TTC549 (cell line): Measurements from ENCODE around the gene NTRK3.

Experiments used
- FAIRE-seq: peaks from 2 replicates; lab custom pipeline; 2012; peaks lifted over from hg19 to GRCh38; lab: Jason Lieb, UNC

Gene NTRK3

DNA sequence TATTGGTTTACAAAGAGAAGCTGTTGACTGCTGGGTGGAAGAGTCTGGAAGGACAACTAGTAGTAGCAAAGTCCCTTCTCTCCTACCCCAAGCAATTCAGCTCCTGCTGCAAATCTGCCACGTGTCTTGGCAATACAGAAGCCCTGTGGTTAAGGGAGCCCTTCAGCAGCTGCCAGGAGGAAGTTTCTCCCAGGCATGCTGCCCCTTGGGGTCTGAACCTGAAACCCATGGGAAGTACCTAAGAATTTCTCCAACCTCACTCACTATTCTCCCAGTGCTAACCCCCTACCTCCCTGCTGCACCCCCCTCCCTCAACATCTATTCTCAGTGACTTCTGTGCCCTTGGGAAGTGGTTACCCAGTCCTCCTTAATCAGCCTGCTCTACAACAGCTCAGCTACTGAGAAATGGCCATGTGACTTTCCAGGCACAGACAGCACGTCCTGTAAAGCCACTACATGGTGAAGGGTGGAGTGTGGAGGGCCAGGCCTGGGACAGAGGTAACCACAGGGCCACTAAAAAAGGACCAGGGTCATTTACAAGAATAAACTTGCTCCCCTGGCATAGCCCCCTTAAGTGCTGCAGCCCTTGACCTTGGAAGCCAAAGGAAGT, 316.6 kb downstream of the NTRK3 start:
- no peak for FAIRE-seq

GRCh38 chr15:87938031-87938430, 318.5 kb downstream of the NTRK3 start:
- no peak for FAIRE-seq

- FAIRE-seq, result no peak
These were observed 321.0 kb downstream of the NTRK3 start for GRCh38 chr15:87935583-87935982.

GRCh38 chr15:87931584-87931983, 325.0 kb downstream of the NTRK3 start:
- FAIRE-seq, result no peak

DNA sequence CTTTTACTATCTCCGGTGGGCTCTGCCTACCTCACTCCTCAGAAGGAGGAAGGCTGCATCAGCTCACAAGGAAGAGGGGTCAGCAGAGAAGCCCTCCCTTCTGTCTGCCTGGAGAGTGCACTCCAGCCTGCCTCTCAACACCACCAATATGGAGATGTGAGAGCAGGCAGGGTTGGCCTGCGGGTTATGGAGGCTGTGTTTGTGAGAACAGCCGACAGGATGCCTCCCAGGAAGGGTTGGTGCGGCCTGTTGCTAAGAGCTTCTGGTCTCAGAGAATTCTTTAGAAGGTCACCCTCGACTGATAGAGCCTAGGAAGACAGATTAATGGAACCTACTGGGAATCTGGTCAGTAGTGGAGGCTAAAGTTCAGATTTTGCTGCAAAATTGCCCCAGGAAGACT, 326.1 kb downstream of the NTRK3 start:
- no peak for FAIRE-seq

DNA sequence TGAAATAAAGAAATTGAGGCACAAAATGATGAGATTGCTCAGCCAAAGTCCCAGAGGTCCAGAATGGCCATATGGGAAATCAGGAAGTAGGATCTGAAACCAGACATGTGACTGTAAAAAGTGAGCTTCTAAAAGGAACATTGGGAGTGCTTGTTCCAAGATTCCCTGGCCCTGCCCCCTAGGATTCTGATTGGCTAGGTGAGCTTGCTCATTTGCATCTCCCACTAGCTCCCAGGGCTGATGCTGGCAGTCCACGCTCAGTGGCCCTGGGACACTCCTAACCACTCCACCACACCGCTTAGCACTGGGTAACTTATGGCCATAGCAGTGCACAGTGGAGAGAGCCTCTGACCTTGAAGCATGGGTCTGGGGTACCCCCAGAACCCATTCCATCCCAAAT, 326.7 kb downstream of the NTRK3 start:
- no peak for FAIRE-seq

DNA sequence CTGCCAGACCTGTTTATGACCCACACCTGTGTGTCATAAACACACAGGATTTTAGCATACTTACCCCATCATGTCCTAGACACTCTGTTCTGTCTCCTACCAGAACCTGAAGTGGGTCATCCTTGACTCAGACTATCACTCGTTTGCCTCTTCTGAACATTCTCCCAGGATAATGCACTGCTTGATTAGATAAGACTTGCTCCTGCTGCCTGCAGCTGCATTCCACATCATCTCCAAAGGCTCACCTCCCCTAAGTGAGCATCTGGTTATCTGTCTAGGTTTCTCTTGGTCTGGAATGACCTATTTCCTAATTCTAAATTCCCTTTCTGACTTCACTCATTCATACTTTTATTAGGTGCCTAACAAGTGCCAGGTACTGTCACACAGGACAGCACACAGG, 332.1 kb downstream of the NTRK3 start:
- FAIRE-seq, result no peak

DNA sequence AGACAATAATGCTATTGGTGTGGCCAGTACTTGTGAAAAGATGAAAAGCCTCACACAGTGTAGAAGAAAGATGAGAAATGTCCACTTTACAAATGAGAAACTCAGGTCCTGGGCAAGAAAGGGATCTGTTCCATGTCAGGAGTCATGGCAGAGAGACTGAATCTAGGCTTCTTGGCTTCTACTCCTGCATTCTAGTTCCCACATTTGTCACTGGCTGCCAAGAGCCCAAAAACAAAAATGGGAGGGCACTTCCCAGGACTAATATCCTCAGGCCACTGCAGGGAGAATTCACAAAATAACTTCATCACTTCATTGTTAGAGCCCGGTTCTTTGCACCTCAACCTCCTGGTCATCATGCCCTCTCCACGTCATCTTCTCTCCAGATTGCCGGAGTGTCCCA, 337.5 kb downstream of the NTRK3 start:
- FAIRE-seq, result no peak

DNA sequence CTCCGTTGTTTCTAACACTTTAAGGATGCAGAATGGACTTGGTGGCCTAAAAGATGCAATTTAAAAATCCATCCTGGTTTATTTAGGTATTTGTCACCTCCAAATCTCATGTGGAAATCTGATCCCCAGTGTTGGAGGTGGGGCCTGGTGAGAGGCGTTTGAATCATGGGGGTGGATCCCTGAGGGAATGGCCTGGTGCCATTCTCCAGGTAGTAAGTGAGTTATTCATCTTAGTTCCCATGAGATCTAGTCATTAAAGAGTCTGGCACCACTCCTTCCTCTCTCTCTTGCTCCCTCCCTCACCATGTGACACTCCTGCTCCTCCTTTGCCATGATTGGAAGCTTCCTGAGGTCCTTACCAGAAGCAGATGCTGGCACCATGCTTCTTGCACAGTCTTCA, 339.1 kb downstream of the NTRK3 start:
- no peak for FAIRE-seq

GRCh38 chr15:87916208-87916607, 340.3 kb downstream of the NTRK3 start:
- FAIRE-seq, result no peak

DNA sequence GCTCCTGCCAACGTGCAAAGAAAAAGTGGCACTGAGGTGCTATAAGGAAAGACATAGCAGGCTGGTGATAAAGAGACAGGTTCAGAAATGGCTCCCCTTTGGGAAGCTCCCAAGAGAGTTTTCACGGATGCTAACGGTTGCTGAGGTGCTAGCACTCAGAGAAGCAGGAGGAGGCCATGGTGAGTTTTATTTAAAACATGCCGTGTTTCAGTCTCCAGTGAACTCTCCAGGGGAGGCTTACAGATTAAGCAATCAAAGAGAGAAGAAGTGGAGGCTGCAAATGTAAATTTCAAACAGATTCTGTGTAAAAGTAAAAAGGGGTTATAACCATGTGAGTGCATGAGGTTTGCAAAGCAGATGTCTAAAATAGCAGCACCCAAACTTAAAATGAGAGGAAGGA, 346.2 kb downstream of the NTRK3 start:
- no peak for FAIRE-seq

GRCh38 chr15:87907676-87908446, 348.7 kb downstream of the NTRK3 start:
- FAIRE-seq, result no peak

GRCh38 chr15:87906444-87906843, 350.1 kb downstream of the NTRK3 start:
- no peak for FAIRE-seq

- no peak for FAIRE-seq
These were observed 353.6 kb downstream of the NTRK3 start for GRCh38 chr15:87902772-87903426.

- FAIRE-seq, result no peak
These were observed 354.4 kb downstream of the NTRK3 start for GRCh38 chr15:87901926-87902690.

- no peak for FAIRE-seq
These were observed 355.5 kb downstream of the NTRK3 start for GRCh38 chr15:87901008-87901407.

DNA sequence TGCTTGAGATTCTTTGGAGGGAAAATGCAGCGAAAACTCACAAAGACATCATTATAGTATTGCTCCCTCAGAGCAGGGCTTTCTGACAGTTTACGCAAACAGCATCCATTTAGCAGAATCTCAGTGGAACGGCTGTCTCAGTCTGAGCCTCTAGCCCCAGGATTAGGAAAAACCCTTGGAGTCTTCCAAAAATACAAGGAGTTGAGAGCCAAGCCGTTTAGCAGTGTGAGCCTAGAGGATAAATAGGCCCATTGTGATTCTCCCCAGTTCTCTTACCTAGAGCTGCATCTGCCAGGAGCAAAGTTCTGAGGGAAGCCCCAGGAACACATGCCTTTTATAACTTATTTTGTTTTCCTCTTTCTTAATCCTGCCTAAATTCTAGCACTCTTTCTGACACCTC, 359.6 kb downstream of the NTRK3 start:
- no peak for FAIRE-seq

DNA sequence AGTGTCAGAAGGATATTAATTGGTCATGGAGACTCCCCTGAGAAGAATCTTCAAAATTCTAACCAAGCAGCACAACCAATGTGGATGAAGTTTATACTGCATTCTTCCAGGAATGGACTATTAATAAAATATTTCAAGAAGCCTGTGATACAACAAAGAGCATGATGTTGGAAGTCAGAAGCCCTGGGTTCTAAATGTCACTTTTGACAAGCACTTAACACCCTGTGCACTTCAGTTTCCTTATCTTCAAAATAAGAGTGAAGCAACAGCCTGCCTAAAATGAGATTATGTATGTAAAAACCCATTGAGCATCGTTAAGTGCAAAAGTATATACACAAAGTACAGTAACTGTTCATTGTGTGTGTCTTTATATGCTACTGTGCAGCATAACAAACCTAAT, 369.4 kb downstream of the NTRK3 start:
- no peak for FAIRE-seq

GRCh38 chr15:87881026-87881425, 375.5 kb downstream of the NTRK3 start:
- no peak for FAIRE-seq

DNA sequence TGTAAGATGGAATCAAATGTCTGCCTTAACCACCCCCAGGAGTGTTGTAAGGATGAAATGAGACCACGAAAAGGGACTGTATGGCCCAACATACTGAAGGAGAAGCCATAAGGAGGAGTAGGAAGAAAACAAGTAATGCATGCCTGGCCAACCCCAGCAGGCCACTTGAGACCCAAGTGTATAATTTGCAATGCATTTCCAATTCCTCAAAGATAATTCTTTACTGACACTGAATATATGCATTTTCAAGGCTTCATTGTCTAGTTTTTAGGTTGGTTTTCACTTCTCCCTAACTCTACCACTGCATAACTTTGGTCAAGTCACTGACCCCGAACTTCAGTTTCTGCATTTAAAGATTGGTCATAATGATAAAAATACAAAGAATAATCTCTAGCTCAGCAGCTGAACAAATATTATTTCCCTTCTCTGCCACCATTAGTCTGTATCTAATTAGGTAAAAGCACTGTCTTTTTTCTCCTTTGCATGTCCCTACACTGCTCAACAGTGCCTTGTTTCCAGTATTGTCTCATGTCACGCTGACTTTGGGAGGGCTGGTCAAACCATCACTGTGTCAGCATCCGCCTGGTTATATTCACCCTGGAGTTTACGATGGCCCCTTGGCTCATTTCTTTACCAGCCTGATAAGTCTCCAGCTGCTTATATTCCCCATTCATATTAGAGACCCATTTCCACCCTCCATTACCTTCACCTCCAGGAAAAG, 378.6 kb downstream of the NTRK3 start:
- no peak for FAIRE-seq

- FAIRE-seq, result no peak
These were observed 379.3 kb downstream of the NTRK3 start for GRCh38 chr15:87877114-87877810.
